Coronary artery (tissue), 2 donors: Measurements from ENCODE around the gene DECR2.
"Not testable (repeated sequence)": the region's sequence is repeated elsewhere in the genome, so short reads cannot be mapped to it uniquely, and the experiment has no call there.

Experiments used
- DNase-seq: peaks from one replicate; pipeline ENCODE4 v3.0.0-alpha.2; 2017; ENCODE audit warnings: low spot score
- H3K27ac ChIP-seq, 2 donors: fragments of 200-600 bp; sonication (generic); one replicate each; pipeline ENCODE4 v1.5.1; 2016 to 2019
- H3K4me3 ChIP-seq: fragments of 200-600 bp; sonication (generic); 2 replicates; pipeline ENCODE4 v1.5.1; 2016; ENCODE audit warnings: mild to moderate bottlenecking, moderate library complexity
- TF ChIP-seq, protein P1 (sequence below): fragments of 200-600 bp; sonication (generic); IDR thresholded peaks from one replicate; pipeline ENCODE4 v1.5.1; 2019; ENCODE audit warnings: antibody characterized with exemption

The DECR2 gene

DNA sequence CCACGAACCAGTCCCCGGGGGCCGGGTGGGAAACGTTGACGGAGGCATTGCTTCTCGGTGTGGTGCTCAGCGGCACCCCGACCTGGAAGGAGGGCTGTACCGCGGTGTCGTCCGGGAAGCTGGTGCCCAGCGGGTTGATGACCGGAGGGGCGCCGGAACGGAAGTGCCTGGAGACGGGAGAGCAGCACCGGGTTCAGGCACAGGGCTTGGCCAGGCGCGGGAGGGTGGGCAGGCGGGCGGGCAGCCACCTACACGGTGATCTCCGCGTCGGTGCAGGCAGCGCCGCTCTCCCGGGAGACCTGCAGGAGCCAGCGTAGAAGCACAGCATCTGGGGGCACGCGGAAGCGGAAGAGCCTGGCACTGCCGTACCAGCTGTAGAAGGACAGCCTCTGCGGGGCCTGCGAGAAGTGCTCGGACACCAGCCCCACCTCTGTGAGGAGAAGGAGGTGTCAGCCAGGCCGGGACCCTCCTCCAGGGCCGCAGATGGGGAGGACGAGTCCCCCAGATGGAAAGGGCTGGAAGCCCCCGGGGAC is 24.2 kb upstream of the DECR2 start:
- no peak overlapping the region for H3K27ac ChIP-seq
- TF ChIP-seq, protein P1, sequence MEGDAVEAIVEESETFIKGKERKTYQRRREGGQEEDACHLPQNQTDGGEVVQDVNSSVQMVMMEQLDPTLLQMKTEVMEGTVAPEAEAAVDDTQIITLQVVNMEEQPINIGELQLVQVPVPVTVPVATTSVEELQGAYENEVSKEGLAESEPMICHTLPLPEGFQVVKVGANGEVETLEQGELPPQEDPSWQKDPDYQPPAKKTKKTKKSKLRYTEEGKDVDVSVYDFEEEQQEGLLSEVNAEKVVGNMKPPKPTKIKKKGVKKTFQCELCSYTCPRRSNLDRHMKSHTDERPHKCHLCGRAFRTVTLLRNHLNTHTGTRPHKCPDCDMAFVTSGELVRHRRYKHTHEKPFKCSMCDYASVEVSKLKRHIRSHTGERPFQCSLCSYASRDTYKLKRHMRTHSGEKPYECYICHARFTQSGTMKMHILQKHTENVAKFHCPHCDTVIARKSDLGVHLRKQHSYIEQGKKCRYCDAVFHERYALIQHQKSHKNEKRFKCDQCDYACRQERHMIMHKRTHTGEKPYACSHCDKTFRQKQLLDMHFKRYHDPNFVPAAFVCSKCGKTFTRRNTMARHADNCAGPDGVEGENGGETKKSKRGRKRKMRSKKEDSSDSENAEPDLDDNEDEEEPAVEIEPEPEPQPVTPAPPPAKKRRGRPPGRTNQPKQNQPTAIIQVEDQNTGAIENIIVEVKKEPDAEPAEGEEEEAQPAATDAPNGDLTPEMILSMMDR: no peak
- no peak overlapping the region for H3K4me3 ChIP-seq
- no peak for DNase-seq

DNA sequence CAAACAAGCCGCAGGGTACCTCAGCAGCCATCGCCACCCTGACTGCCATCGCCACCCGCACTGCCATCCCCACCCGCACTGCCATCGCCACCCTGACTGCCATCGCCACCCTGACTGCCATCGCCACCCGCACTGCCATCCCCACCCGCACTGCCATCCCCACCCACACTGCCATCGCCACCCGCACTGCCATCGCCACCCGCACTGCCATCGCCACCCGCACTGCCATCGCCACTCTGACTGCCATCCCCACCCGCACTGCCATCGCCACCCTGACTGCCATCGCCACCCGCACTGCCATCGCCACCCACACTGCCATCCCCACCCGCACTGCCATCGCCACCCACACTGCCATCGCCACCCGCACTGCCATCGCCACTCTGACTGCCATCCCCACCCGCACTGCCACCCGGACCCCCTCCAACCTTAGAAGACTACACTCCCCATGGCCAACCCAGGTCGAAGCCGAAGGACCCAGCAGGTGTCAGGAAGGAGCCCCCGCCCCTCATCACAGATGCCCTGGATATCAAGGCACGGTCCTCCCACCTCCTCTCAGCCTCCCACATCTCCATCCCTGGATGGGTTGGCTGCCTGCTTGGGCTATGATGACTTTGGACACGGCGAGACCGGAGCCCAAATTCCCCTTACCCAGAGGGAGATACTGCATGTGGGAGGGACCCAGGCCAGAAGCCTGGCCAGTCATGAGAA is 23.4 kb upstream of the DECR2 start:
- H3K4me3 ChIP-seq, H3K27ac ChIP-seq, DNase-seq: not testable (repeated sequence)

DNA sequence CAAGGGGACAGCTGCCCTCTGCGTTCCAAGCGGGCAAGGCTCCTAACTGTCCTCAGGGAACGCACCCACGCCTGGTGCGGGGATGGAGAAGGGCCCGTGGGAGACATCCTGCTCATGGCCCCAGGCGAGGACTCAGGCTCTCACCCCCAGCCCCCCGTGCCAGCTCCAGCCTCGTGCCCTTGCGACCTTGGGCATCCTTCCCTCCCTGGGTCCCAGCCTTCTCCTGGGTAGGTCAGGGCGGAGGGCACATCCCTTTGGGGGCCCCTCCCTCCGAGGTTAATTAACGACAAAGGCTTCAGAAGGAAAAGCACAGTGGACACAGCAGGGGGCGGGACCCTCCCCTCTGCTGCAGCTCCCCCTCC is 22.9 kb upstream of the DECR2 start:
- no peak for DNase-seq
- no peak overlapping the region for H3K4me3 ChIP-seq
- TF ChIP-seq, protein P1: no peak
- H3K27ac ChIP-seq: no peak overlapping the region

GRCh38 chr16:379183-379960 is 22.3 kb upstream of the DECR2 start:
- Histone ChIP-seq H3K27ac (no peak overlapping the region), H3K4me3 (no peak overlapping the region)
- DNase-seq: no peak
- TF ChIP-seq, protein P1: no peak

GRCh38 chr16:379961-380761 is 21.5 kb upstream of the DECR2 start:
- TF ChIP-seq, protein P1: no peak
- Histone ChIP-seq H3K4me3 (peak overlapping the region; percentile 84), H3K27ac (no peak overlapping the region)
- no peak for DNase-seq

- no peak for DNase-seq
- H3K4me3 ChIP-seq: peak overlapping the region; percentile 84
- peak overlapping the region in 1 of 2 donors; percentile 53 for H3K27ac ChIP-seq
- TF ChIP-seq, protein P1: no peak
These were observed 21.0 kb upstream of the DECR2 start for GRCh38 chr16:380762-381011.

- H3K27ac ChIP-seq: peak overlapping the region; percentile 53 to 89
- DNase-seq: no peak
- TF ChIP-seq, protein P1: no peak
- peak overlapping the region; percentile 84 for H3K4me3 ChIP-seq
These were observed 20.5 kb upstream of the DECR2 start for GRCh38 chr16:381012-381788.
